Right lobe of liver (tissue), 6 donors: ENCODE data around the gene BPIFB4. TPM values are rescaled to one million over a fixed set of nuclear protein-coding genes. Genes with fewer than 3 reads are reported as not detected.

ENCODE experiments used
- ATAC-seq, 4 donors: fragments of 200-7000 bp; cut with Tn5 transposase; one replicate each; pipeline ENCODE4 v1.9.1; 2020; ENCODE audit warnings: mild to moderate bottlenecking in 4 of 4, moderate library complexity in 4 of 4
- DNase-seq, 3 donors: peaks; one replicate each; pipeline ENCODE4 v3.0.0-alpha.2; 2020
- H3K27ac ChIP-seq, 3 donors: fragments of 200-600 bp; one replicate each; pipeline ENCODE4 v1.8.0; 2022
- H3K27me3 ChIP-seq, 2 donors: fragments of 200-600 bp; one replicate each; pipeline ENCODE4 v1.8.0; 2022
- H3K36me3 ChIP-seq, 4 donors: fragments of 200-600 bp; sonication (generic) in 1 of 4; one replicate each; pipeline versions ENCODE4 v1.5.1 to v1.8.0; 2017 to 2022; ENCODE audit warnings: control low read depth in 1 of 4
- H3K4me1 ChIP-seq, 4 donors: fragments of 200-600 bp; sonication (generic) in 1 of 4; one replicate each; pipeline versions ENCODE4 v1.5.1 to v1.8.0; 2017 to 2022; ENCODE audit warnings: control low read depth in 1 of 4
- H3K4me3 ChIP-seq, 3 donors: fragments of 200-600 bp; one replicate each; pipeline ENCODE4 v1.8.0; 2022
- H3K9me3 ChIP-seq, 4 donors: fragments of 200-600 bp; sonication (generic) in 1 of 4; one replicate each; pipeline versions ENCODE4 v1.5.1 to v1.8.0; 2017 to 2022; ENCODE audit warnings: control low read depth in 1 of 4
- POLR2A ChIP-seq: fragments of 450-650 bp; IDR thresholded peaks from one replicate; pipeline ENCODE4 v1.6.1; 2017; ENCODE audit warnings: antibody characterized with exemption, mild to moderate bottlenecking
- WGBS: methylation state at CpG from one replicate; pipeline ENCODE4 v1.1.6; 2018; ENCODE audit warnings: low coverage, low lambda C conversion rate; ENCODE audit not compliant: insufficient coverage; ENCODE audit errors: missing lambda C conversion rate; 5-methylcytosine and 5-hydroxymethylcytosine counted together
- intact Hi-C, 2 donors: fragments of 100-400 bp; cut with DNase I; formaldehyde crosslinking; loops; one replicate each; pipeline versions ENCODE4 v1.11.2 to v1.14.1; 2022
- total RNA-seq, 6 experiments: library from RNA; depleted of rRNA in 2 of 6; stranded (reverse); fragments of >200 nt in 2 of 6; fragmentation: NEBNext Ultra II Directional in 3 of 6; extraction: Animal tissue kit (Norgen Biotek cat#: 25700) in 3 of 6; gene quantifications; one replicate each; pipeline versions ENCODE4 v1.1.0 to v1.2.4, GENCODE V29; 2016 to 2023
- TF ChIP-seq, protein P1 (sequence below), 4 donors: fragments of 200-600 bp in 3 of 4; fragments of 450-650 bp in 1 of 4; IDR thresholded peaks; one replicate each; pipeline versions ENCODE4 v1.5.1 to v1.8.0; 2016 to 2022; ENCODE audit warnings: antibody characterized with exemption in 4 of 4, mild to moderate bottlenecking in 2 of 4
- donor health status: DM: no; HTN: yes; CAD: no.
- donor health status: DM: no; HTN: no; CAD: no.
- donor health status: DM: no; HTN: no; CAD: no.
- donor health status: DM: no; HTN: yes; CAD: no.
- donor health status: DM: no; HTN: yes; CAD: no.

The BPIFB4 gene
- total RNA-seq, 6 experiments from 2014 or later = not detected

DNA sequence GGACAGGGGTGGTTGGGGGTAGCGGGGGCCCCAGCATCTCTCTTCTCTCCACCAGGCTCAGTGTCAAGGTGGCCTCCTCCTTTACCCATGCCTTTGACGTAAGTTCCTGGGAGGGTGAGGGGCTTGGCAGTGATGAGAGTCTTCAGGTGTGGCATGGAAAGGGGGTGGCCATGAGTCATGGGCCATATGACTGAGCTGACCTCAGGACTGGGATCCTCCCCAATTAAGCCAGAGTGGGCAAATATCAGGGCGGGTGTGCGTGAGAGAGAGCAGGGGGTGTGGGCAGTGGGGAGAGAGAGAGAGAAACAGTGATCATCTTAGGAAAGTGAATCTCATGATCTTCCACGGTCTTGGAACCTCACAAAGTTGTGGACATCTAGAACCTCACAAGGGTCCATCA, 8.2 kb upstream of the BPIFB4 start:
- no peak overlapping the region for H3K27ac ChIP-seq
- intact Hi-C loops = no loop called here
- TF ChIP-seq POLR2A = no peak
- TF ChIP-seq, protein P1, sequence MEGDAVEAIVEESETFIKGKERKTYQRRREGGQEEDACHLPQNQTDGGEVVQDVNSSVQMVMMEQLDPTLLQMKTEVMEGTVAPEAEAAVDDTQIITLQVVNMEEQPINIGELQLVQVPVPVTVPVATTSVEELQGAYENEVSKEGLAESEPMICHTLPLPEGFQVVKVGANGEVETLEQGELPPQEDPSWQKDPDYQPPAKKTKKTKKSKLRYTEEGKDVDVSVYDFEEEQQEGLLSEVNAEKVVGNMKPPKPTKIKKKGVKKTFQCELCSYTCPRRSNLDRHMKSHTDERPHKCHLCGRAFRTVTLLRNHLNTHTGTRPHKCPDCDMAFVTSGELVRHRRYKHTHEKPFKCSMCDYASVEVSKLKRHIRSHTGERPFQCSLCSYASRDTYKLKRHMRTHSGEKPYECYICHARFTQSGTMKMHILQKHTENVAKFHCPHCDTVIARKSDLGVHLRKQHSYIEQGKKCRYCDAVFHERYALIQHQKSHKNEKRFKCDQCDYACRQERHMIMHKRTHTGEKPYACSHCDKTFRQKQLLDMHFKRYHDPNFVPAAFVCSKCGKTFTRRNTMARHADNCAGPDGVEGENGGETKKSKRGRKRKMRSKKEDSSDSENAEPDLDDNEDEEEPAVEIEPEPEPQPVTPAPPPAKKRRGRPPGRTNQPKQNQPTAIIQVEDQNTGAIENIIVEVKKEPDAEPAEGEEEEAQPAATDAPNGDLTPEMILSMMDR (IDR thresholded peaks at IDR 0.05) = no peak
- H3K4me3 ChIP-seq = no peak overlapping the region
- H3K9me3 ChIP-seq = no peaks in the 10 kb centered on the region
- ATAC-seq (no peak), DNase-seq (no peak)
- no peaks in the 10 kb centered on the region for H3K36me3 ChIP-seq
- WGBS = 84% methylated on average over 3 of the region's 5 CpGs
- no peaks in the 10 kb centered on the region for H3K27me3 ChIP-seq
- no peaks in the 10 kb centered on the region for H3K4me1 ChIP-seq

- no peaks in the 10 kb centered on the region for H3K27me3 ChIP-seq
- no peaks in the 10 kb centered on the region for H3K36me3 ChIP-seq
- H3K4me3 ChIP-seq = no peak overlapping the region
- DNase-seq = no peak
- 73% methylated on average over 4 of the region's 4 CpGs for WGBS
- intact Hi-C loops = no loop called here
- no peak for TF ChIP-seq POLR2A
- TF ChIP-seq, protein P1 (IDR thresholded peaks at IDR 0.05) = no peak
- H3K4me1 ChIP-seq = no peaks in the 10 kb centered on the region
- H3K27ac ChIP-seq = no peak overlapping the region
- no peak for ATAC-seq
- no peaks in the 10 kb centered on the region for H3K9me3 ChIP-seq
Observed at GRCh38 chr20:33072362-33072761, 7.1 kb upstream of the BPIFB4 start.

- no peaks in the 10 kb centered on the region for H3K4me1 ChIP-seq
- no peak overlapping the region for H3K4me3 ChIP-seq
- ATAC-seq (no peak), DNase-seq (no peak)
- 85% methylated on average over 2 of the region's 2 CpGs for WGBS
- no peak for TF ChIP-seq POLR2A
- TF ChIP-seq, protein P1 (IDR thresholded peaks at IDR 0.05) = no peak
- no peaks in the 10 kb centered on the region for H3K36me3 ChIP-seq
- H3K27me3 ChIP-seq = no peaks in the 10 kb centered on the region
- H3K27ac ChIP-seq = no peak overlapping the region
- intact Hi-C loops = no loop called here
- no peaks in the 10 kb centered on the region for H3K9me3 ChIP-seq
Observed at GRCh38 chr20:33072813-33073212, 6.6 kb upstream of the BPIFB4 start.

- intact Hi-C loops = no loop called here
- H3K36me3 ChIP-seq = no peaks in the 10 kb centered on the region
- 27% methylated on average over 2 of the region's 2 CpGs for WGBS
- DNase-seq (no peak), ATAC-seq (no peak)
- TF ChIP-seq POLR2A = no peak
- TF ChIP-seq, protein P1 (IDR thresholded peaks at IDR 0.05) = no peak
- no peak overlapping the region for H3K27ac ChIP-seq
- H3K9me3 ChIP-seq = no peaks in the 10 kb centered on the region
- H3K4me1 ChIP-seq = no peaks in the 10 kb centered on the region
- no peaks in the 10 kb centered on the region for H3K27me3 ChIP-seq
- H3K4me3 ChIP-seq = no peak overlapping the region
Observed at GRCh38 chr20:33074675-33075074, 4.8 kb upstream of the BPIFB4 start.

- Histone ChIP-seq H3K36me3 (no peaks in the 10 kb centered on the region), H3K4me3 (no peak overlapping the region), H3K9me3 (no peaks in the 10 kb centered on the region), H3K27ac (no peak overlapping the region), H3K4me1 (no peaks in the 10 kb centered on the region), H3K27me3 (no peaks in the 10 kb centered on the region)
- WGBS = 62% methylated on average over 6 of the region's 6 CpGs
- no peak for ATAC-seq
- DNase-seq = no peak
- TF ChIP-seq POLR2A = no peak
- TF ChIP-seq, protein P1 (IDR thresholded peaks at IDR 0.05) = no peak
- intact Hi-C loops = no loop called here
Observed at GRCh38 chr20:33075281-33075680, 4.2 kb upstream of the BPIFB4 start.
